Fibroblast of the aortic adventitia (primary cell): ENCODE results near the gene PACRG. TPM values are rescaled to one million over a fixed set of nuclear protein-coding genes. Genes with fewer than 3 reads are reported as not detected.

Experiments
- DNase-seq: peaks from one replicate; pipeline ENCODE4 v3.0.0-alpha.2; 2010; ENCODE audit warnings: low read depth
- H3K4me3 ChIP-seq: 2 replicates; pipeline ENCODE4 v1.5.1; 2011; ENCODE audit warnings: low read depth, mild to moderate bottlenecking, control low read depth, low read length, moderate library complexity
- total RNA-seq: library from RNA; depleted of rRNA; stranded (reverse); fragments of >200 nt; gene quantifications from 2 replicates; pipeline ENCODE4 v1.2.3, GENCODE V29; 2012; ENCODE audit warnings: low replicate concordance
- TF ChIP-seq, protein P1 (sequence below): IDR thresholded peaks from 2 replicates; pipeline ENCODE4 v1.5.1; 2011; ENCODE audit warnings: mild to moderate bottlenecking, low read length, control low read depth, inconsistent platforms; ENCODE audit not compliant: insufficient read depth

Gene PACRG
- total RNA-seq, 1 donor, result 0.63 TPM

DNA sequence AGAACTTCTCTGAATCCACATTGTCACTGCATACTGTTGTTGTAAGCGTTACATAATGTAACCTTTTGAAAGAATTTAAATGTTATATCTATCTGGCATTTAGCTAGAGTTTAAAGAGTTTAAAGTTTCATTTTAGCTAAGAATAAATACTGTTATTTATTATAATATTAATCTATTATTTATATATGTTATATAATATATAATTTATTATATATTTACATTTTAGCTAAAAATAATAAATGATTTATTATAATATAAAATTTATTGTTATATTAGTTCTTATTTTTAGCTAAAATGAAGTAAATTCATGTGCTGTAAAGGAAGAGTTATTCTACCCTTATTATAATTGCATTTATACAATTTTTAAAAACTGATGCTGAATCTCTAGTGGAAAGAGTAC is 431.3 kb downstream of the PACRG start:
- TF ChIP-seq, protein P1, sequence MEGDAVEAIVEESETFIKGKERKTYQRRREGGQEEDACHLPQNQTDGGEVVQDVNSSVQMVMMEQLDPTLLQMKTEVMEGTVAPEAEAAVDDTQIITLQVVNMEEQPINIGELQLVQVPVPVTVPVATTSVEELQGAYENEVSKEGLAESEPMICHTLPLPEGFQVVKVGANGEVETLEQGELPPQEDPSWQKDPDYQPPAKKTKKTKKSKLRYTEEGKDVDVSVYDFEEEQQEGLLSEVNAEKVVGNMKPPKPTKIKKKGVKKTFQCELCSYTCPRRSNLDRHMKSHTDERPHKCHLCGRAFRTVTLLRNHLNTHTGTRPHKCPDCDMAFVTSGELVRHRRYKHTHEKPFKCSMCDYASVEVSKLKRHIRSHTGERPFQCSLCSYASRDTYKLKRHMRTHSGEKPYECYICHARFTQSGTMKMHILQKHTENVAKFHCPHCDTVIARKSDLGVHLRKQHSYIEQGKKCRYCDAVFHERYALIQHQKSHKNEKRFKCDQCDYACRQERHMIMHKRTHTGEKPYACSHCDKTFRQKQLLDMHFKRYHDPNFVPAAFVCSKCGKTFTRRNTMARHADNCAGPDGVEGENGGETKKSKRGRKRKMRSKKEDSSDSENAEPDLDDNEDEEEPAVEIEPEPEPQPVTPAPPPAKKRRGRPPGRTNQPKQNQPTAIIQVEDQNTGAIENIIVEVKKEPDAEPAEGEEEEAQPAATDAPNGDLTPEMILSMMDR, result no peak
- no peak for DNase-seq
- no peak overlapping the region for H3K4me3 ChIP-seq

DNA sequence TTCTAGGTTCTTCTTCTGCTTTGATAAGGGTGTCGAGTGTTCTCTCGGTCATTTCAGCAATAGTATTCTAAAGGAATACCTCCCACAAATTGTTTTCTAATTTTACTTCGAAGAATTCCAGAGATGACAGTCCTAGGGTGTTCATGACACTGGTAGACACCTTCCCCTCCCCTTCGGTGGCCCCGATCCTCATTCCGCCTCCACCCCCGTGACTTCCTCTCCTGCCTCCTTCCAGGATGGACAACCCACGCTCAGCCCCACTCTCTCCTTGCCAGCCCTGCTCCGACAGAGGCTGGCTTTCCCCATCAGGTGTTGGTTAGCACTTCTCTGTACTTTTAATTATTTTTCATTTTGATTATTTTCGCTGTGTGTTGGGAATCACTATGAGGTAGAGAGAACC is 431.9 kb downstream of the PACRG start:
- DNase-seq, result no peak
- H3K4me3 ChIP-seq, result no peak overlapping the region
- TF ChIP-seq, protein P1, result no peak

GRCh38 chr6:163162007-163162873 is 434.5 kb downstream of the PACRG start:
- DNase-seq, result no peak
- no peak overlapping the region for H3K4me3 ChIP-seq
- TF ChIP-seq, protein P1, result no peak

- TF ChIP-seq, protein P1, result no peak
Observed at GRCh38 chr6:163162874-163163213, 435.1 kb downstream of the PACRG start.

GRCh38 chr6:163164175-163164900 is 436.6 kb downstream of the PACRG start:
- TF ChIP-seq, protein P1, result no peak

More at GRCh38 chr6:163162874-163163213, 435.1 kb downstream of the PACRG start:
- H3K4me3 ChIP-seq, result no peak overlapping the region
- DNase-seq, result no peak

GRCh38 chr6:163165155-163165910 is 437.6 kb downstream of the PACRG start:
- H3K4me3 ChIP-seq, result no peak overlapping the region
- no peak for DNase-seq
- TF ChIP-seq, protein P1, result no peak

More at GRCh38 chr6:163164175-163164900, 436.6 kb downstream of the PACRG start:
- DNase-seq, result no peak
- H3K4me3 ChIP-seq, result no peak overlapping the region
